ENCODE data around the gene SPATA31E1.

DNA sequence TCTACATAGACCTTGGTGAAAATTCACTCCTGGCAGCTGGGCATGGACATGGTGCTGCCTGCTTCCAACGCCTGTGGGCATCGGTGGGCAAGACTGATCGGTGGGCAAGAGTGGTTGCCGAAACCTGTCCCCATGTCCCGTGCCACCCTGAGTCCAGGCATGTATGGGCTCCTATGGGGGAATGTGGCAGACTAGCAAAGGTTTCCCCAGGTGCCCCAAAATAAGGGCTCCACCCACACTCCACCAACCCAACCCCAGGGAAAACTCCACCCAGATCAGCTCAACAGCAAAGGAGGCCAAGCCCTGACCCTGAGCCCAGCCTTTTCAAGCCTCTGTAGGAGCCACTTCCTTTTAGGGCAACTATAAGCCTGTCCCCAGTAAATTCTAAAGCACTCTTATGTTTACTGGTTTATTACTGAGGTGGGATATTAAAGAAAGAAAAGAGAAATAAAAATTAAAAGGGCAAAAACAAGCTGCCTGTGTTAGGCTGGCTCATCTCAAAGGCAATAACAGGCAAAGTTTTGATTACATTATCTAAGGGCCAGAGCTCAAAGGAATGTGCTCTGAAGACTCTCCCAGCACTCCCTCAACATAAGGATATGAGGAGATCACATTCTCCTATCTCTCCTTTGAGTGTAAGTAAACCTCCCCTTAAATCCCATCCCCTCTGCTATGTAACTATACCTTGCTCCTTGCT lies 8.9 kb upstream of the SPATA31E1 start:
- TF ChIP-seq, protein P1, sequence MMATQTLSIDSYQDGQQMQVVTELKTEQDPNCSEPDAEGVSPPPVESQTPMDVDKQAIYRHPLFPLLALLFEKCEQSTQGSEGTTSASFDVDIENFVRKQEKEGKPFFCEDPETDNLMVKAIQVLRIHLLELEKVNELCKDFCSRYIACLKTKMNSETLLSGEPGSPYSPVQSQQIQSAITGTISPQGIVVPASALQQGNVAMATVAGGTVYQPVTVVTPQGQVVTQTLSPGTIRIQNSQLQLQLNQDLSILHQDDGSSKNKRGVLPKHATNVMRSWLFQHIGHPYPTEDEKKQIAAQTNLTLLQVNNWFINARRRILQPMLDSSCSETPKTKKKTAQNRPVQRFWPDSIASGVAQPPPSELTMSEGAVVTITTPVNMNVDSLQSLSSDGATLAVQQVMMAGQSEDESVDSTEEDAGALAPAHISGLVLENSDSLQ (IDR thresholded peaks at IDR 0.05): no peak
- TF ChIP-seq ZNF274 (IDR thresholded peaks at IDR 0.05; ENCODE audit: borderline replicate concordance, low read depth, low read length): no peak
- TF ChIP-seq, protein P2, sequence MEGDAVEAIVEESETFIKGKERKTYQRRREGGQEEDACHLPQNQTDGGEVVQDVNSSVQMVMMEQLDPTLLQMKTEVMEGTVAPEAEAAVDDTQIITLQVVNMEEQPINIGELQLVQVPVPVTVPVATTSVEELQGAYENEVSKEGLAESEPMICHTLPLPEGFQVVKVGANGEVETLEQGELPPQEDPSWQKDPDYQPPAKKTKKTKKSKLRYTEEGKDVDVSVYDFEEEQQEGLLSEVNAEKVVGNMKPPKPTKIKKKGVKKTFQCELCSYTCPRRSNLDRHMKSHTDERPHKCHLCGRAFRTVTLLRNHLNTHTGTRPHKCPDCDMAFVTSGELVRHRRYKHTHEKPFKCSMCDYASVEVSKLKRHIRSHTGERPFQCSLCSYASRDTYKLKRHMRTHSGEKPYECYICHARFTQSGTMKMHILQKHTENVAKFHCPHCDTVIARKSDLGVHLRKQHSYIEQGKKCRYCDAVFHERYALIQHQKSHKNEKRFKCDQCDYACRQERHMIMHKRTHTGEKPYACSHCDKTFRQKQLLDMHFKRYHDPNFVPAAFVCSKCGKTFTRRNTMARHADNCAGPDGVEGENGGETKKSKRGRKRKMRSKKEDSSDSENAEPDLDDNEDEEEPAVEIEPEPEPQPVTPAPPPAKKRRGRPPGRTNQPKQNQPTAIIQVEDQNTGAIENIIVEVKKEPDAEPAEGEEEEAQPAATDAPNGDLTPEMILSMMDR (IDR thresholded peaks at IDR 0.05 in 2 of 3, conservative IDR thresholded peaks at IDR 0.05 in 1 of 3; ENCODE audit: insufficient read depth in 2 of 3, low read depth in 1 of 3, low read length in 3 of 3): no peak
- TF ChIP-seq, protein P3, sequence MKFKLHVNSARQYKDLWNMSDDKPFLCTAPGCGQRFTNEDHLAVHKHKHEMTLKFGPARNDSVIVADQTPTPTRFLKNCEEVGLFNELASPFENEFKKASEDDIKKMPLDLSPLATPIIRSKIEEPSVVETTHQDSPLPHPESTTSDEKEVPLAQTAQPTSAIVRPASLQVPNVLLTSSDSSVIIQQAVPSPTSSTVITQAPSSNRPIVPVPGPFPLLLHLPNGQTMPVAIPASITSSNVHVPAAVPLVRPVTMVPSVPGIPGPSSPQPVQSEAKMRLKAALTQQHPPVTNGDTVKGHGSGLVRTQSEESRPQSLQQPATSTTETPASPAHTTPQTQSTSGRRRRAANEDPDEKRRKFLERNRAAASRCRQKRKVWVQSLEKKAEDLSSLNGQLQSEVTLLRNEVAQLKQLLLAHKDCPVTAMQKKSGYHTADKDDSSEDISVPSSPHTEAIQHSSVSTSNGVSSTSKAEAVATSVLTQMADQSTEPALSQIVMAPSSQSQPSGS (CRISPR knock-in tag; IDR thresholded peaks at IDR 0.05): no peak
- no peak for TF ChIP-seq MXI1 (IDR thresholded peaks at IDR 0.05; ENCODE audit: low read depth, low read length)
- TF ChIP-seq PYGO2 (tag; IDR thresholded peaks at IDR 0.05): no peak

Data from K562 (cell line).